Measurements from ENCODE around the gene DYNC1H1.

The DYNC1H1 gene

GRCh38 chr14:101944451-101944850, 19.9 kb upstream of the DYNC1H1 start:
- no peak for FAIRE-seq
- no peak for DNase-seq (ENCODE audit: low spot score)

DNA sequence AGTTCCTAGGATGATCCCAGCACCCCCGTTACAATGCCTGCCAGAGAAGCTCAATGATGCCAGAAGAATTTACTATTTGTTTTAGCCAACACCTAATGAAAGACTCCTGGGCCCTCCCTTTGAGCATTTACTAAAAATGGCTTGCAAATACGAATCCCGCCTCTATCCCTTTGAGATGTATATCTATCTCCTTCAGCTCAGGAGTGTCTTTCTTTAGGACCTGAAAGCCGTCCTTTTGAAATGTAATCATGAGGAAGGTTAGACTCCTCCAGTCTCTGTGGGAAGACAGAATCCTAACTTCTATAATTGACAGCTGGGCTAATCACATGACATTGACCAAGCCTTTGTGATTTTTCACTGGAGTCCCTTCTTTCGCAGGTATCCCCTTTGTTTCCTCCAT, 19.2 kb upstream of the DYNC1H1 start:
- DNase-seq (ENCODE audit: low spot score) (no peak), FAIRE-seq (no peak)

DNA sequence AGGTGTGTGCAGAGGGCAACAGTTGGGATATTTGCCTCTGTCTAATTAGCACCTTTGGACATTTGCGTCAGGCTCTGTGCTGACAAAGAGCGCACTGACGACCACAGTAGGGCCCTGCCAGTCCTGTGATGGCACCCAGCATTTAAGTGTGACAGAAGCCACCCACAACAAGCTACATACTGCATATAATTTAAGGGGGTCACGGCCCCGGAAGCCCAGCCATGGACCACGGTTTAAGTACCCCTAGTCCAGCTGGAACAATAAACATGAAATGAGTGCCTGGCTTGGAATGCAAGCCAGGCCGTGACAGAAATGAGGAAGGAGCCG, 16.8 kb upstream of the DYNC1H1 start:
- FAIRE-seq (no peak), DNase-seq (ENCODE audit: low spot score) (no peak)

DNA sequence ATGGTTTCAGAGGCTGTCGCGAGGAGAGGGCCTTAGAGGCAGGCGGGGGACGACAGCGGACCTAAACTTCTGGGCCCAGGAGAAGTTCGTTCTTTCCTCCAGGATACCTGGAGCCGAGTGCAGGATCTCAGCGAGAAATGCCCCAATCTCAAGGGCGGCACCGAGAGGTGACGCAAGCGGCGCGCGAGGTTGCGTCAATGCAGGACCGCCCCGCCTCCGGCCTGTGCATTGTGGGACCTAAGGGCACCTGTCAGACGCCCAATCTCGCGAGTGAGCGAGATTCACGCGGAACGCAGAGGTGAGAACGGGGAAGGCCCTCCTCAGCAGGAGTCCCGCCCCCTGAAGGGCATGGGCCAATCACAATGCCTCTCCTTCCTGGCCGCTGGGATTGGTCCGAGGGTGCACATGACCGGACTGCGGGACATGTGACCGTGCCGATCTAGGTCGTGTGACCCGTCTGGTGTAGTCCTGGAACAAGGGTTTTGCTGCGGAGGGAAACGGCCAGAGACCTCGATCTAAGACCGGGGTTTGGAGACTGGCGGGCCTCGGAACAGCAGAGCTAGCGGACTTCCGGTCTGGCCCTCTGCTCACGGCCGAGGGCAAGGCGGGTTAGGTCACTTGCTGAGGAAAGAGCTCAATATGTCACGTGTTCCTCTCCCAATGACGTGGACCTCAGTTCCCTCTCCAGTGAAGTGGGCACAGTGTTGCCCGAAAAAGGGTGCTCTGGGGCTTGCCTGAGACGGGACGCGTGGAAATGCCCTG, 16.3 kb upstream of the DYNC1H1 start:
- DNase-seq (ENCODE audit: low spot score) (peak; percentile 97), FAIRE-seq (peak; percentile 94)

GRCh38 chr14:101948666-101949216, 15.6 kb upstream of the DYNC1H1 start:
- DNase-seq (ENCODE audit: low spot score): no peak
- no peak for FAIRE-seq

- DNase-seq (ENCODE audit: low spot score): no peak
- FAIRE-seq: no peak
Observed at GRCh38 chr14:101950100-101950499, 14.3 kb upstream of the DYNC1H1 start.

DNA sequence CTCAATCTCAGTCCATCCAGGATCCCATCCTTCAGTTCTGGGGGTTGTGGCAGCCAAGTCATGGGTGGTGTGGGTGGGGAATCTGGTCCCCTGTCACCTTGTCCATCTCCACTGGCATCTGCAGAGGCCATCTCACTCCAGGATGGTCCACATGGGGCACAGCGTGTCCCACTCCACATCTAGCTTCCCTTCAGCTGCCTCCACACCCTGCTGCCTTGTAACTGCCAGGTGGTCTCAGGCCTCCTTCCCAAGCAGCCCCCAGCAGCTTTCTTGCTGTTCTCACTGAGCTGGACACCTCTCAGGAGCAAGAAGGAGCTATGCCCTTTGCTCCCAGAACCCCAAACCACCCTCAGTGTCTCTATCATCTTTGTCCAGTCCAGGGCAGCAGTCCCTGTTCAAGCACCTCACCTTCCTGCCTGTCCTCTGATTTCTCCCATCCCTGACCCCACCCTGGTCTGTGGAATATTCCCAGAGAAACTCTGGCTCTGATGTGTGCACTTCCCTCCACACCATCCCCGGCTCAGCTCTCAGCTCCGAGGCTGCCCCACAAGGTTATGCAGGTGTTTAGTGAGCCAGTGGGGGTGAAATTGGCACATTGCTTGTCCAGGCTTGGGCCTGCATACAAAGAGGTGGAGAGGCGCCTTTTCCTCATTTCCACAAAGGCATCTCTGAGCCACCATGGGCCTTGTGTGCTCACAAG, 13.7 kb upstream of the DYNC1H1 start:
- DNase-seq (ENCODE audit: low spot score): no peak
- no peak for FAIRE-seq

GRCh38 chr14:101953151-101953550, 11.2 kb upstream of the DYNC1H1 start:
- FAIRE-seq (no peak), DNase-seq (ENCODE audit: low spot score) (no peak)

DNA sequence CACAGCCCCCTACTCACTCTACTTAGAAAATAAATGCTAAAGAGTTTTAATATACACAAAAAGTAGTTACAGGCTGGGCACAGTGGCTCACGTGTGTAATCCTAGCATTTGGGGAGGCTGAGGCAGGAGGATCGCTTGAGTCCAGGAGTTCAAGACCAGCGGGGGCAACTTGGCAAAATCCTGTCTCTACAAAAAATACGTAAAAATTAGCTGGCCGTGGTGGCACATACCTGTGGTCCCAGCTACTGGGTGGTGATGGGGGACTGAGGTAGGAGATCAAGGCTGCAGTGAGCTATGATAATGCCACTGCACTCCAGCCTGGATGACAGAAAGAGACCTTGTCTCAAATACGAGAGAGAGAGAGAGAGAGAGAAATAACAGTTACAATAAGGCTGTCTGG, 9.9 kb upstream of the DYNC1H1 start:
- no peak for DNase-seq (ENCODE audit: low spot score)
- no peak for FAIRE-seq

GRCh38 chr14:101955695-101956161, 8.6 kb upstream of the DYNC1H1 start:
- no peak for FAIRE-seq
- no peak for DNase-seq (ENCODE audit: low spot score)

- DNase-seq (ENCODE audit: low spot score) (no peak), FAIRE-seq (no peak)
Observed at GRCh38 chr14:101956179-101956885, 8.0 kb upstream of the DYNC1H1 start.

GRCh38 chr14:101957406-101958234, 6.8 kb upstream of the DYNC1H1 start:
- no peak for FAIRE-seq
- no peak for DNase-seq (ENCODE audit: low spot score)

DNA sequence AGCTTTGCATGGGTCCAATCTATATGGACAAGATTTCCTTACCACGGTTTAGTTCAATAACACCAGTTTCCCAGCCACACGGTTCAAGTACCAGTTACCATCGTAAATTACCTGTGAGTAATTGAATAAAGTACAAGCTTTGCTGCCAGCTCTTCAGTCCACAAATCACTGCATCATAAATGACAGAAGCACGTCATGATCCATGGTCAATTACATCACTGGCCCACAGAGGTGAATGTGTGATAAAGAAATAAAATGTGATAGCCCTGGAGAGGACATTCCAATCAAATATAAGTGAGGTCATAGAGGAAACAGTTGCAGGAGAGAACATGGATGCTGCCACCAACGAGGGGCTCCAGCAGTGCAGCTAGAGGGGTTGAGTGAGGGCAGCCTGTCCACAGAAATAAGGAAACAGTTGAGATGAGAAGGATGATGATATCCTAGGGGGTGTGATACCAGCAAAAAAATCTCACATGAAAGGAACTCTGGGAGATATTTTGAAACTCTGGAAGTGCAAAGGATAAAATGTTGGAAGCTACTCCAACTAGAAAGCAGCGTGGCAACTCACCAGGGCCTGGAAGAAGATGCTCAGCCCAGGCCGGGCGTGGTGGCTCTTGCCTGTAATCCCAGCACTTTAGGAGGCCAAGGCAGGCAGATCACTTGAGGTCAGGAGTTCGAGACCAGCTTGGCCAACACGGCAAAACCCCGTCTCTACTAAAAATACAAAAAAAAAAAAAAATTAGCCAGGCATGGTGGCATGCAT, 5.8 kb upstream of the DYNC1H1 start:
- no peak for FAIRE-seq
- no peak for DNase-seq (ENCODE audit: low spot score)

- DNase-seq (ENCODE audit: low spot score) (no peak), FAIRE-seq (no peak)
Observed at GRCh38 chr14:101959277-101959676, 5.1 kb upstream of the DYNC1H1 start.

GRCh38 chr14:101960225-101960624, 4.1 kb upstream of the DYNC1H1 start:
- DNase-seq (ENCODE audit: low spot score): no peak
- no peak for FAIRE-seq

GRCh38 chr14:101961011-101961721, 3.2 kb upstream of the DYNC1H1 start:
- DNase-seq (ENCODE audit: low spot score) (peak; percentile 50), FAIRE-seq (no peak)

- no peak for DNase-seq (ENCODE audit: low spot score)
- FAIRE-seq: no peak
Observed at GRCh38 chr14:101961746-101962502, 2.4 kb upstream of the DYNC1H1 start.

DNA sequence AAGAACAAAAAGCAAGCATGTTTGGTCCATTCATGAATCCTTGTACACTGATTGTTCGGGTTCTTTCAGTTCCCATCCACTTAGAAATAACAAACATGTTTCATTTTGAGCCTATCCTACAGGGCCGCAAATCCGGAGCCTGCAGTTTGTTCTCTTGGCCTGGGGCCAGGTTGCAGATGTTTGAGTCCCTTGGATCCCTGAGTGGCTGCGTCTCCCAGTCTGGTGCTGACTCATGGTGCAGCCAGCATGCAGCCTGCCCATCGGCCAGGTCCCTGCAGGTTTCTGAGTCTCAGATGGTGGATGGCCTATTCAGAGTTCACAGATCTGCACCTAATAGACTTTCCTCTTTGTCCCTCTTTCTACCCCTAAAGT, 1.9 kb upstream of the DYNC1H1 start:
- DNase-seq (ENCODE audit: low spot score) (peak; percentile 64), FAIRE-seq (no peak)

DNA sequence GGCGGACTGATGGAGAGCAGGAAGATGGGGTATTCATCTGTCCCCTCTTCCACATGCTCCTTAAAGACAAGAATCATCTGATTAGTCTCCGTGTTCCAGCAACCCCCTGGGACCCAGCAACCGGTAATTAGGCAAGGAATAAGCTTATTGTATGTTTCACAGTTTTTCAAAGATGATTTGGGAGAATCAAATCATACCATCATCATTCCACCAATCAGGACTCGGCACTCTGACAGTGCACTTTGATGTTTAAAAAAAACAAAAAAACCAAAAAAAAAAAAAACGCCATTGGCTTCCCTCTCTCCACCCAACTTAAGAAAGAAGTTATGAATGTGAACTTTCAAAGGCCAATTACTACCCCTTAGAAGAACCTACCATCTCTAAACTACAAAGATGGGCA, 1.3 kb upstream of the DYNC1H1 start:
- DNase-seq (ENCODE audit: low spot score): no peak
- FAIRE-seq: no peak
